Mesenchymal stem cell (in vitro differentiated cells and primary cell): ENCODE data around the gene NEFH.

ENCODE experiments used
- DNase-seq: peaks from one replicate; pipeline ENCODE4 v3.0.0-alpha.2; 2013
- H2AFZ ChIP-seq: one replicate; pipeline ENCODE4 v1.6.1; 2013; ENCODE audit warnings: low read depth, mild to moderate bottlenecking, control low read depth, inconsistent platforms, low read length, moderate library complexity
- H2AK5ac ChIP-seq: 2 replicates; pipeline ENCODE4 v1.6.1; 2013; ENCODE audit warnings: low read length, moderate library complexity, mild to moderate bottlenecking, inconsistent platforms; ENCODE audit not compliant: severe bottlenecking
- H2BK120ac ChIP-seq: one replicate; pipeline ENCODE4 v1.6.1; 2013; ENCODE audit warnings: low read depth, mild to moderate bottlenecking, inconsistent platforms, low read length, moderate library complexity
- H2BK12ac ChIP-seq, 2 experiments: one replicate each; pipeline ENCODE4 v1.6.1; 2013; ENCODE audit warnings: inconsistent platforms in 2 of 2, low read length in 2 of 2, mild to moderate bottlenecking in 2 of 2, moderate library complexity in 2 of 2, control low read depth in 1 of 2
- H2BK15ac ChIP-seq: one replicate; pipeline ENCODE4 v1.6.1; 2013; ENCODE audit warnings: mild to moderate bottlenecking, low read depth, inconsistent platforms; ENCODE audit not compliant: poor library complexity, severe bottlenecking
- H2BK5ac ChIP-seq: 2 replicates; pipeline ENCODE4 v1.6.1; 2013; ENCODE audit warnings: low read depth, mild to moderate bottlenecking, low read length, control low read depth, inconsistent platforms; ENCODE audit not compliant: poor library complexity, severe bottlenecking
- H3K14ac ChIP-seq, 2 experiments: one replicate each; pipeline ENCODE4 v1.6.1; 2013; ENCODE audit warnings: inconsistent platforms in 2 of 2, low read length in 2 of 2, control low read depth in 1 of 2, mild to moderate bottlenecking in 1 of 2, moderate library complexity in 1 of 2
- H3K18ac ChIP-seq, 2 experiments: one replicate each; pipeline ENCODE4 v1.6.1; 2013; ENCODE audit warnings: inconsistent platforms in 2 of 2, low read length in 2 of 2, control low read depth in 1 of 2, low read depth in 1 of 2, mild to moderate bottlenecking in 1 of 2
- H3K23ac ChIP-seq, 2 experiments: one replicate each; pipeline ENCODE4 v1.6.1; 2013; ENCODE audit warnings: inconsistent platforms in 2 of 2, low read length in 2 of 2, mild to moderate bottlenecking in 2 of 2, moderate library complexity in 2 of 2, control low read depth in 1 of 2
- H3K27ac ChIP-seq: 2 replicates; pipeline ENCODE4 v1.5.1; 2013; ENCODE audit warnings: mild to moderate bottlenecking, moderate library complexity, low read length, control low read depth, inconsistent platforms; ENCODE audit not compliant: poor library complexity, severe bottlenecking
- H3K27me3 ChIP-seq, 2 experiments: 2 replicates each; pipeline versions ENCODE4 v1.6.1 to v1.7.0; 2013; ENCODE audit warnings: low read length in 2 of 2, mild to moderate bottlenecking in 2 of 2, moderate library complexity in 2 of 2, control low read depth in 1 of 2, inconsistent platforms in 1 of 2; ENCODE audit not compliant: control insufficient read depth in 1 of 2, insufficient read depth in 1 of 2
- H3K36me3 ChIP-seq, 2 experiments: 2 replicates each; pipeline versions ENCODE4 v1.6.1 to v1.7.0; 2013; ENCODE audit warnings: low read length in 2 of 2, control low read depth in 1 of 2, inconsistent platforms in 1 of 2, low read depth in 1 of 2, mild to moderate bottlenecking in 1 of 2; ENCODE audit not compliant: insufficient read depth in 2 of 2, control insufficient read depth in 1 of 2
- H3K4ac ChIP-seq, 2 experiments: one replicate each; pipeline ENCODE4 v1.6.1; 2013; ENCODE audit warnings: inconsistent platforms in 2 of 2, low read length in 2 of 2, mild to moderate bottlenecking in 2 of 2, moderate library complexity in 2 of 2, control low read depth in 1 of 2, low read depth in 1 of 2
- H3K4me1 ChIP-seq: 2 replicates; pipeline ENCODE4 v1.6.1; 2013; ENCODE audit warnings: low read depth, low read length, control low read depth; ENCODE audit not compliant: control insufficient read depth, insufficient read depth
- H3K4me2 ChIP-seq: 2 replicates; pipeline ENCODE4 v1.6.1; 2013; ENCODE audit warnings: low read length, mild to moderate bottlenecking, inconsistent platforms; ENCODE audit not compliant: poor library complexity, severe bottlenecking
- H3K4me3 ChIP-seq, 2 experiments: 2 replicates each; pipeline versions ENCODE4 v1.5.1 to v1.7.0; 2013; ENCODE audit warnings: low read length in 2 of 2, mild to moderate bottlenecking in 2 of 2, control low read depth in 1 of 2, low read depth in 1 of 2; ENCODE audit not compliant: insufficient read depth in 1 of 2
- H3K79me1 ChIP-seq: replicated peaks from 2 replicates; pipeline ENCODE4 v1.6.1; 2013; ENCODE audit warnings: mild to moderate bottlenecking, control low read depth, low read length, inconsistent platforms; ENCODE audit not compliant: poor library complexity, severe bottlenecking
- H3K9ac ChIP-seq: 2 replicates; pipeline ENCODE4 v1.7.0; 2013; ENCODE audit warnings: mild to moderate bottlenecking, low read length, moderate library complexity
- H3K9me3 ChIP-seq: 2 replicates; pipeline ENCODE4 v1.7.0; 2013; ENCODE audit warnings: mild to moderate bottlenecking, low read length; ENCODE audit not compliant: control insufficient read depth
- H4K8ac ChIP-seq: one replicate; pipeline ENCODE4 v1.6.1; 2013; ENCODE audit warnings: inconsistent platforms, mild to moderate bottlenecking, low read length, moderate library complexity
- H4K91ac ChIP-seq: one replicate; pipeline ENCODE4 v1.6.1; 2013; ENCODE audit warnings: mild to moderate bottlenecking, low read length, inconsistent platforms
- WGBS: methylation state at CpG from one replicate; pipeline ENCODE4 v1.1.7; 2013; ENCODE audit warnings: mixed read lengths; 5-methylcytosine and 5-hydroxymethylcytosine counted together

Gene NEFH

GRCh38 chr22:29456211-29456671 lies 23.8 kb upstream of the NEFH start:
- no peak for DNase-seq
- no peaks in the 10 kb centered on the region for H3K9me3 ChIP-seq

DNA sequence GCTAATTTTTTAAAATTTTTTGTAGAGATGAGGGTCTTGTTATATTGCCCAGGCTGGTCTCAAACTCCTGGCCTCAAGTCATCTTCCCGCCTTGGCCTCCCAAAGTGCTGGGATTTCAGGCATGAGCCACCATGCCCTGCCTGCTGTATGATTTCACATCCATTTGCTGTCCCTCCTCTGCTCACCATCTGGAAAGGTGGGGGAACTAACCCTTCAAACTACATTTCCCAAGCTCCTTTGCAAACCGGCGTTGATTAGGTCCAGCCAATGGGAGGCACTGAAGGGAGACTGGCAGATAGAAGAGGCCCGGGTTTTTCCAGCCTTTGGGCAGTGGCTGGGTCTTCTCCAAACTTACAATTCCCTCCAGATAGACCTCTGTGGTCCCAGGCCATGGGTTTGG lies 22.3 kb upstream of the NEFH start:
- Histone ChIP-seq H3K27ac (no peak overlapping the region), H3K4ac (no peak overlapping the region), H2BK120ac (no peak overlapping the region), H4K91ac (no peak overlapping the region), H3K23ac (no peak overlapping the region), H2BK5ac (no peak overlapping the region), H2AK5ac (no peak overlapping the region), H2BK12ac (no peak overlapping the region), H3K4me3 (no peak overlapping the region), H3K27me3 (peaks cover 0 to 5% of the 10 kb centered on the region in 2 experiments), H3K9me3 (no peaks in the 10 kb centered on the region), H3K9ac (no peak overlapping the region), H2BK15ac (no peak overlapping the region), H2AFZ (no peak overlapping the region), H3K79me1 (no peaks in the 10 kb centered on the region), H3K36me3 (no peaks in the 10 kb centered on the region), H3K14ac (no peak overlapping the region), H3K4me1 (peaks cover 3% of the 10 kb centered on the region), H3K4me2 (no peak overlapping the region), H3K18ac (no peak overlapping the region), H4K8ac (no peak overlapping the region)
- DNase-seq: peak; percentile 51
- 29% methylated on average over 4 of the region's 4 CpGs for WGBS

More at GRCh38 chr22:29456211-29456671, 23.8 kb upstream of the NEFH start:
- Histone ChIP-seq H3K27me3 (peaks cover 0 to 5% of the 10 kb centered on the region in 2 experiments), H3K4me2 (no peak overlapping the region), H3K4me3 (no peak overlapping the region), H2BK5ac (no peak overlapping the region), H3K4me1 (peaks cover 3% of the 10 kb centered on the region), H3K14ac (no peak overlapping the region), H3K36me3 (no peaks in the 10 kb centered on the region), H2AFZ (no peak overlapping the region), H2AK5ac (no peak overlapping the region), H3K23ac (no peak overlapping the region), H3K79me1 (no peaks in the 10 kb centered on the region), H4K8ac (no peak overlapping the region), H2BK12ac (no peak overlapping the region), H3K4ac (no peak overlapping the region), H2BK15ac (no peak overlapping the region), H3K18ac (no peak overlapping the region), H4K91ac (no peak overlapping the region), H3K9ac (no peak overlapping the region), H3K27ac (no peak overlapping the region), H2BK120ac (no peak overlapping the region)
- 77% methylated on average over 9 of the region's 9 CpGs for WGBS

DNA sequence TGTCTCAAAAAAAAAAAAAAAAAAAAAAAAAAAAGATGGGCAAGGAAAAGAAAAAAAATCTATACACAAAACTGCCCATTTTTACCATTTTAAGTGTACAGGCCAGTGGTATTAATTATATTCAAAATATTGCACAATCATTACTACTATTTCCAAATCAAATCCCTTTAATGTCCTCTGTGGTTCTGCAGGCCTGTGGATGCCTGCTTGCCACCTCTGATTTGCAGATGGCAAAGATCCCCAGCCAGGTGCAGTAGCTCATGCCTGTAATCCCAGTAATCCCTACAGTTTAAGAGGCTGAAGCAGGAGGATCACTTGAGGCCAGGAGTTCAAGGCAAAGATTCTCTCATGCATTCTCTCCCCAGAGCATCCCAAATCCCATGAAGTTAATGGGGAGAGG lies 21.5 kb upstream of the NEFH start:
- no peak overlapping the region for H3K27ac ChIP-seq
- peaks cover 3% of the 10 kb centered on the region for H3K4me1 ChIP-seq
- no peak overlapping the region for H2BK15ac ChIP-seq
- no peak overlapping the region for H2BK120ac ChIP-seq
- H3K27me3 ChIP-seq: peaks cover 3 to 5% of the 10 kb centered on the region in 2 experiments
- no peaks in the 10 kb centered on the region for H3K36me3 ChIP-seq
- no peak overlapping the region for H2AFZ ChIP-seq
- H2BK12ac ChIP-seq: no peak overlapping the region
- no peak overlapping the region for H3K4ac ChIP-seq
- H3K14ac ChIP-seq: no peak overlapping the region
- H3K4me3 ChIP-seq: no peak overlapping the region
- no peak overlapping the region for H2AK5ac ChIP-seq
- no peak overlapping the region for H3K23ac ChIP-seq
- no peak overlapping the region for H3K4me2 ChIP-seq
- no peaks in the 10 kb centered on the region for H3K9me3 ChIP-seq
- H3K18ac ChIP-seq: no peak overlapping the region
- H3K9ac ChIP-seq: no peak overlapping the region
- H2BK5ac ChIP-seq: no peak overlapping the region
- no peaks in the 10 kb centered on the region for H3K79me1 ChIP-seq
- H4K91ac ChIP-seq: no peak overlapping the region
- no peak overlapping the region for H4K8ac ChIP-seq
- DNase-seq: no peak

GRCh38 chr22:29459773-29460172 lies 20.2 kb upstream of the NEFH start:
- no peak for DNase-seq

More at GRCh38 chr22:29459773-29460172, 20.2 kb upstream of the NEFH start:
- H2BK5ac ChIP-seq: no peak overlapping the region
- H3K4ac ChIP-seq: no peak overlapping the region
- no peak overlapping the region for H3K23ac ChIP-seq
- peaks cover 3 to 12% of the 10 kb centered on the region in 2 experiments for H3K27me3 ChIP-seq
- H3K36me3 ChIP-seq: no peaks in the 10 kb centered on the region
- no peak overlapping the region for H3K18ac ChIP-seq
- H3K27ac ChIP-seq: no peak overlapping the region
- no peak overlapping the region for H3K14ac ChIP-seq
- peaks cover 7% of the 10 kb centered on the region for H3K4me1 ChIP-seq
- no peak overlapping the region for H4K8ac ChIP-seq
- WGBS: 74% methylated on average over 9 of the region's 9 CpGs
- H3K4me3 ChIP-seq: no peak overlapping the region
- no peak overlapping the region for H4K91ac ChIP-seq
- H3K4me2 ChIP-seq: no peak overlapping the region
- H3K9me3 ChIP-seq: no peaks in the 10 kb centered on the region
- no peak overlapping the region for H2BK15ac ChIP-seq
- H3K9ac ChIP-seq: no peak overlapping the region
- H2AFZ ChIP-seq: no peak overlapping the region
- no peak overlapping the region for H2BK120ac ChIP-seq
- no peak overlapping the region for H2AK5ac ChIP-seq
- no peaks in the 10 kb centered on the region for H3K79me1 ChIP-seq
- H2BK12ac ChIP-seq: no peak overlapping the region
